ENCODE data around the gene NMU. TPM values are rescaled to one million over a fixed set of nuclear protein-coding genes. Genes with fewer than 3 reads are reported as not detected.

Gene NMU
- total and polyA plus RNA-seq, 2 of the 4 experiments (the other 2 are of a cell fraction) = not detected

DNA sequence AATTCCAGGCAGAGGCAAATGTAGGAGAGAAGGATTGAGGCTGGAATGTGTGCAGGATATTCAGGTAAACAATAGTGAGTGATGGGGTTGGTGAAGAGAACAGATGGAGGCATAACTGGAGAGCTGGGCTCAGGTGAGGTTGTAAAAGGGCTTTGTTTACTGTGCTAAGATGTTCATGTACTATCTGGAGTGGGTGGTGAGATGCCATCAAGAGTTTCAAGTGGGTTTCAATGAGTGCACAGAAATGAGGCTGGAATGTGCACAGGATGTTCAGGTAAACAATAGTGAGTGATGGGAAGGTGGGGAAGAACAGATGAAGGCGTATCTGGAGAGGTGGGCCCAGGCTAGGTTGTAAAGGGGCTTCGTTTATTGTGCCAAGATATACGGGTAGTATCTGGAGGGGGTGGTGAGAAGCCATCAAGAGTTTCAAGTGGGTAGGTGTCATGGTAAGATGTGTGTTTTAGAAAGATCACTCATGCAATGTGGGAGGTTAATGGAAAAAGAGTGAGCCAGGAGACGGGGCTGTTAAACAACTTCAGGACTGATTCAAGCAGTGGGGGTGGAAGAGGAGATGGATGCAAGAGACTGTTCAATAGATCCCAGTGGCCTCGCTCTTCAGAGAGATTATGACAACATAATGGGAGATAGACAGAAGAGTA is 25.4 kb upstream of the NMU start:
- intact Hi-C loops (cut with micrococcal nuclease) = no loop called here
- Histone ChIP-seq H4K20me1 (ENCODE audit: insufficient read depth, low read length) (no peaks in the 10 kb centered on the region), H2BK20ac (ENCODE audit: low read depth, low read length) (no peak overlapping the region), H3K27ac (ENCODE audit: insufficient read depth, low read length) (no peak overlapping the region), H3K9me3 (ENCODE audit: control insufficient read depth, insufficient read depth, low read length) (no peaks in the 10 kb centered on the region), H3K14ac (replicated peaks; ENCODE audit: low read depth, low read length) (no peak overlapping the region), H3K4ac (ENCODE audit: low read depth, low read length) (no peak overlapping the region), H3K27me3 (ENCODE audit: control insufficient read depth, insufficient read depth, low read length) (peaks cover 1% of the 10 kb centered on the region; the same call in 1 of the 2 replicates), H3K4me3 (ENCODE audit: insufficient read depth, low read depth, low read length) (no peak overlapping the region), H3K9me1 (ENCODE audit: insufficient read depth, low read length) (no peaks in the 10 kb centered on the region), H2AK9ac (replicated peaks; ENCODE audit: low read depth, low read length, poor library complexity) (no peak overlapping the region), H3K36me3 (ENCODE audit: control insufficient read depth, insufficient read depth, low read length) (no peaks in the 10 kb centered on the region), H2AK5ac (ENCODE audit: low read depth, low read length) (no peak overlapping the region), H4K5ac (ENCODE audit: low read depth, low read length) (no peak overlapping the region), H2AFZ (replicated peaks; ENCODE audit: low read length, poor library complexity) (no peak overlapping the region), H2BK5ac (ENCODE audit: low read depth, low read length, poor library complexity, severe bottlenecking) (no peak overlapping the region), H2BK15ac (ENCODE audit: low read depth, low read length) (no peak overlapping the region), H3K4me1 (ENCODE audit: control insufficient read depth, insufficient read depth, low read length) (no peaks in the 10 kb centered on the region), H3K79me1 (ENCODE audit: low read depth in 1 of 2, low read length in 2 of 2) (no peaks in the 10 kb centered on the region), H4K91ac (ENCODE audit: insufficient read depth, low read depth, low read length) (no peak overlapping the region), H3K23ac (ENCODE audit: low read depth, low read length) (no peak overlapping the region), H4K8ac (ENCODE audit: low read depth in 2 of 2, low read length in 2 of 2) (no peak overlapping the region), H2BK120ac (ENCODE audit: low read depth, low read length) (no peak overlapping the region), H3K9ac (ENCODE audit: low read depth, low read length) (no peak overlapping the region), H3K56ac (ENCODE audit: extremely low read depth, insufficient read depth, low read length) (no peak overlapping the region), H3K18ac (ENCODE audit: low read depth, low read length) (no peak overlapping the region), H3K4me2 (ENCODE audit: low read depth, low read length) (no peak overlapping the region)
- in situ Hi-C loops (cut with MboI; ENCODE audit: low sequenced_read_pairs) = no loop called here
- no peak for TF ChIP-seq NFE2L2 (IDR thresholded peaks at IDR 0.05; ENCODE audit: low read depth, low read length)
- no peak for TF ChIP-seq MXI1 (IDR thresholded peaks at IDR 0.05; ENCODE audit: borderline replicate concordance, low read depth, low read length)
- TF ChIP-seq POLR2A (IDR thresholded peaks at IDR 0.05; ENCODE audit: low read depth, low read length) = no peak
- TF ChIP-seq, protein P1, sequence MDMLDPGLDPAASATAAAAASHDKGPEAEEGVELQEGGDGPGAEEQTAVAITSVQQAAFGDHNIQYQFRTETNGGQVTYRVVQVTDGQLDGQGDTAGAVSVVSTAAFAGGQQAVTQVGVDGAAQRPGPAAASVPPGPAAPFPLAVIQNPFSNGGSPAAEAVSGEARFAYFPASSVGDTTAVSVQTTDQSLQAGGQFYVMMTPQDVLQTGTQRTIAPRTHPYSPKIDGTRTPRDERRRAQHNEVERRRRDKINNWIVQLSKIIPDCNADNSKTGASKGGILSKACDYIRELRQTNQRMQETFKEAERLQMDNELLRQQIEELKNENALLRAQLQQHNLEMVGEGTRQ (IDR thresholded peaks at IDR 0.05; ENCODE audit: low read depth, low read length) = no peak
- TF ChIP-seq RFX5 (IDR thresholded peaks at IDR 0.05; ENCODE audit: low read depth, low read length) = no peak
- no peak for TF ChIP-seq BHLHE40 (IDR thresholded peaks at IDR 0.05; ENCODE audit: low read depth, low read length)
- TF ChIP-seq CEBPB (IDR thresholded peaks at IDR 0.05; ENCODE audit: low read depth, low read length) = no peak
- no peak for TF ChIP-seq SMC3 (IDR thresholded peaks at IDR 0.05; ENCODE audit: low read depth, low read length)
- TF ChIP-seq MAFK (IDR thresholded peaks at IDR 0.05; ENCODE audit: low read depth, low read length) = no peak
- TF ChIP-seq, protein P2, sequence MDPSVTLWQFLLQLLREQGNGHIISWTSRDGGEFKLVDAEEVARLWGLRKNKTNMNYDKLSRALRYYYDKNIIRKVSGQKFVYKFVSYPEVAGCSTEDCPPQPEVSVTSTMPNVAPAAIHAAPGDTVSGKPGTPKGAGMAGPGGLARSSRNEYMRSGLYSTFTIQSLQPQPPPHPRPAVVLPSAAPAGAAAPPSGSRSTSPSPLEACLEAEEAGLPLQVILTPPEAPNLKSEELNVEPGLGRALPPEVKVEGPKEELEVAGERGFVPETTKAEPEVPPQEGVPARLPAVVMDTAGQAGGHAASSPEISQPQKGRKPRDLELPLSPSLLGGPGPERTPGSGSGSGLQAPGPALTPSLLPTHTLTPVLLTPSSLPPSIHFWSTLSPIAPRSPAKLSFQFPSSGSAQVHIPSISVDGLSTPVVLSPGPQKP (IDR thresholded peaks at IDR 0.05; ENCODE audit: borderline replicate concordance, low read depth, low read length) = no peak
- no peak for TF ChIP-seq FOS (IDR thresholded peaks at IDR 0.05; ENCODE audit: low read depth, low read length)
- no peak for TF ChIP-seq RAD21 (IDR thresholded peaks at IDR 0.05; ENCODE audit: low read length)
- no peak for TF ChIP-seq MAZ (IDR thresholded peaks at IDR 0.05; ENCODE audit: borderline replicate concordance, low read depth, low read length)
- no peak for TF ChIP-seq CHD1 (IDR thresholded peaks at IDR 0.05; ENCODE audit: low read depth, low read length)
- TF ChIP-seq, protein P3, sequence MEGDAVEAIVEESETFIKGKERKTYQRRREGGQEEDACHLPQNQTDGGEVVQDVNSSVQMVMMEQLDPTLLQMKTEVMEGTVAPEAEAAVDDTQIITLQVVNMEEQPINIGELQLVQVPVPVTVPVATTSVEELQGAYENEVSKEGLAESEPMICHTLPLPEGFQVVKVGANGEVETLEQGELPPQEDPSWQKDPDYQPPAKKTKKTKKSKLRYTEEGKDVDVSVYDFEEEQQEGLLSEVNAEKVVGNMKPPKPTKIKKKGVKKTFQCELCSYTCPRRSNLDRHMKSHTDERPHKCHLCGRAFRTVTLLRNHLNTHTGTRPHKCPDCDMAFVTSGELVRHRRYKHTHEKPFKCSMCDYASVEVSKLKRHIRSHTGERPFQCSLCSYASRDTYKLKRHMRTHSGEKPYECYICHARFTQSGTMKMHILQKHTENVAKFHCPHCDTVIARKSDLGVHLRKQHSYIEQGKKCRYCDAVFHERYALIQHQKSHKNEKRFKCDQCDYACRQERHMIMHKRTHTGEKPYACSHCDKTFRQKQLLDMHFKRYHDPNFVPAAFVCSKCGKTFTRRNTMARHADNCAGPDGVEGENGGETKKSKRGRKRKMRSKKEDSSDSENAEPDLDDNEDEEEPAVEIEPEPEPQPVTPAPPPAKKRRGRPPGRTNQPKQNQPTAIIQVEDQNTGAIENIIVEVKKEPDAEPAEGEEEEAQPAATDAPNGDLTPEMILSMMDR (conservative IDR thresholded peaks at IDR 0.05; ENCODE audit: low read depth, low read length) = no peak
- no peak for TF ChIP-seq RCOR1 (IDR thresholded peaks at IDR 0.05; ENCODE audit: insufficient replicate concordance, low read length)
- ATAC-seq (ENCODE audit: low read depth) (no peak), DNase-seq (no peak)
- POLR2A ChIA-PET (ENCODE audit: unreplicated experiment) = no interaction called here
- CTCF ChIA-PET = no interaction called here
- BruUV-seq (replicated peaks) = no TSS peak
- dilution Hi-C loops (cut with HindIII; ENCODE audit: low sequenced_read_pairs, unreplicated experiment) = no loop called here
- WGBS, 2 experiments (ENCODE audit: extremely low coverage in 2 of 2, insufficient read length in 1 of 2) = 40% methylated on average over 1 of the region's 5 CpGs; no CpG with 5 or more reads in 1 of the 2 experiments
